Measurements from ENCODE around the gene RETREG2.

Gene RETREG2

GRCh38 chr2:219230059-219230540, 52.0 kb downstream of the RETREG2 start:
- ATAC-seq, result peak; percentile 45
- TF ChIP-seq RARB (CRISPR knock-in tag; IDR thresholded peaks at IDR 0.05) (no peak), PPARA (CRISPR knock-in tag; IDR thresholded peaks at IDR 0.05; ENCODE audit: borderline replicate concordance) (no peak), ZC3H10 (CRISPR knock-in tag; IDR thresholded peaks at IDR 0.05) (no peak), TOX (CRISPR knock-in tag; IDR thresholded peaks at IDR 0.05; ENCODE audit: borderline replicate concordance) (no peak), TCF4 (CRISPR knock-in tag; IDR thresholded peaks at IDR 0.05; ENCODE audit: borderline replicate concordance) (no peak), ARNTL (CRISPR knock-in tag; IDR thresholded peaks at IDR 0.05; ENCODE audit: borderline replicate concordance, low read depth) (no peak)
- TF ChIP-seq, protein P1, sequence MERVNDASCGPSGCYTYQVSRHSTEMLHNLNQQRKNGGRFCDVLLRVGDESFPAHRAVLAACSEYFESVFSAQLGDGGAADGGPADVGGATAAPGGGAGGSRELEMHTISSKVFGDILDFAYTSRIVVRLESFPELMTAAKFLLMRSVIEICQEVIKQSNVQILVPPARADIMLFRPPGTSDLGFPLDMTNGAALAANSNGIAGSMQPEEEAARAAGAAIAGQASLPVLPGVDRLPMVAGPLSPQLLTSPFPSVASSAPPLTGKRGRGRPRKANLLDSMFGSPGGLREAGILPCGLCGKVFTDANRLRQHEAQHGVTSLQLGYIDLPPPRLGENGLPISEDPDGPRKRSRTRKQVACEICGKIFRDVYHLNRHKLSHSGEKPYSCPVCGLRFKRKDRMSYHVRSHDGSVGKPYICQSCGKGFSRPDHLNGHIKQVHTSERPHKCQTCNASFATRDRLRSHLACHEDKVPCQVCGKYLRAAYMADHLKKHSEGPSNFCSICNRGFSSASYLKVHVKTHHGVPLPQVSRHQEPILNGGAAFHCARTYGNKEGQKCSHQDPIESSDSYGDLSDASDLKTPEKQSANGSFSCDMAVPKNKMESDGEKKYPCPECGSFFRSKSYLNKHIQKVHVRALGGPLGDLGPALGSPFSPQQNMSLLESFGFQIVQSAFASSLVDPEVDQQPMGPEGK (CRISPR knock-in tag; IDR thresholded peaks at IDR 0.05; ENCODE audit: borderline replicate concordance), result no peak
- TF ChIP-seq, protein P2, sequence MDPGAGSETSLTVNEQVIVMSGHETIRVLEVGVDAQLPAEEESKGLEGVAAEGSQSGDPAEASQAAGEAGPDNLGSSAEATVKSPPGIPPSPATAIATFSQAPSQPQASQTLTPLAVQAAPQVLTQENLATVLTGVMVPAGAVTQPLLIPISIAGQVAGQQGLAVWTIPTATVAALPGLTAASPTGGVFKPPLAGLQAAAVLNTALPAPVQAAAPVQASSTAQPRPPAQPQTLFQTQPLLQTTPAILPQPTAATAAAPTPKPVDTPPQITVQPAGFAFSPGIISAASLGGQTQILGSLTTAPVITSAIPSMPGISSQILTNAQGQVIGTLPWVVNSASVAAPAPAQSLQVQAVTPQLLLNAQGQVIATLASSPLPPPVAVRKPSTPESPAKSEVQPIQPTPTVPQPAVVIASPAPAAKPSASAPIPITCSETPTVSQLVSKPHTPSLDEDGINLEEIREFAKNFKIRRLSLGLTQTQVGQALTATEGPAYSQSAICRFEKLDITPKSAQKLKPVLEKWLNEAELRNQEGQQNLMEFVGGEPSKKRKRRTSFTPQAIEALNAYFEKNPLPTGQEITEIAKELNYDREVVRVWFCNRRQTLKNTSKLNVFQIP (CRISPR knock-in tag; IDR thresholded peaks at IDR 0.05; ENCODE audit: borderline replicate concordance, low read depth), result no peak

DNA sequence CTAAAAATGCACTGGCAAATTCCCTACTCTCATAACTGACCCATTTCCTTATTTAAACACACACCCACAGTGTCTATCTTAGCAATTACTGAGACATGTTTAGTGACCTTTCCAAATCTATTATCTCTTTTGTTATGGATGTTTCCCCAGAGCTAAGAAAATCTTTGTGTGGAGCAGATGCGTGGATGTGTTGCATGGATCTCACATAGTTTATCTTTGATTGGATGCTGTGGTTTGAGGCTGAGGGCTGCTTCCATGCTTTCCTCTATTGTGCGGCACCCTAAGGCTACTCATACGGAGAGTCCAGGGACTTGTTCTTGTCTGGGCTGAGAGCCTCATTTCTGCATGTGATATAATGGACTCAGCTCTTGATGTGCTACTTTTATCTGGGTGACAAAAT, 56.3 kb downstream of the RETREG2 start:
- TF ChIP-seq SNAI2 (CRISPR knock-in tag; IDR thresholded peaks at IDR 0.05) (no peak), TOX (CRISPR knock-in tag; IDR thresholded peaks at IDR 0.05; ENCODE audit: borderline replicate concordance) (no peak), ZNF8 (CRISPR knock-in tag; IDR thresholded peaks at IDR 0.05) (no peak), GLIS3 (CRISPR knock-in tag; IDR thresholded peaks at IDR 0.05) (no peak), RARB (CRISPR knock-in tag; IDR thresholded peaks at IDR 0.05) (no peak), ESRRG (CRISPR knock-in tag; IDR thresholded peaks at IDR 0.05) (no peak), ZNF70 (CRISPR knock-in tag; IDR thresholded peaks at IDR 0.05) (no peak), ZC3H10 (CRISPR knock-in tag; IDR thresholded peaks at IDR 0.05) (no peak), ZNF565 (CRISPR knock-in tag; conservative IDR thresholded peaks at IDR 0.05; ENCODE audit: low read depth) (no peak), CSRNP3 (CRISPR knock-in tag; IDR thresholded peaks at IDR 0.05) (no peak), BACH2 (CRISPR knock-in tag; IDR thresholded peaks at IDR 0.05; ENCODE audit: borderline replicate concordance) (no peak)
- TF ChIP-seq, protein P3, sequence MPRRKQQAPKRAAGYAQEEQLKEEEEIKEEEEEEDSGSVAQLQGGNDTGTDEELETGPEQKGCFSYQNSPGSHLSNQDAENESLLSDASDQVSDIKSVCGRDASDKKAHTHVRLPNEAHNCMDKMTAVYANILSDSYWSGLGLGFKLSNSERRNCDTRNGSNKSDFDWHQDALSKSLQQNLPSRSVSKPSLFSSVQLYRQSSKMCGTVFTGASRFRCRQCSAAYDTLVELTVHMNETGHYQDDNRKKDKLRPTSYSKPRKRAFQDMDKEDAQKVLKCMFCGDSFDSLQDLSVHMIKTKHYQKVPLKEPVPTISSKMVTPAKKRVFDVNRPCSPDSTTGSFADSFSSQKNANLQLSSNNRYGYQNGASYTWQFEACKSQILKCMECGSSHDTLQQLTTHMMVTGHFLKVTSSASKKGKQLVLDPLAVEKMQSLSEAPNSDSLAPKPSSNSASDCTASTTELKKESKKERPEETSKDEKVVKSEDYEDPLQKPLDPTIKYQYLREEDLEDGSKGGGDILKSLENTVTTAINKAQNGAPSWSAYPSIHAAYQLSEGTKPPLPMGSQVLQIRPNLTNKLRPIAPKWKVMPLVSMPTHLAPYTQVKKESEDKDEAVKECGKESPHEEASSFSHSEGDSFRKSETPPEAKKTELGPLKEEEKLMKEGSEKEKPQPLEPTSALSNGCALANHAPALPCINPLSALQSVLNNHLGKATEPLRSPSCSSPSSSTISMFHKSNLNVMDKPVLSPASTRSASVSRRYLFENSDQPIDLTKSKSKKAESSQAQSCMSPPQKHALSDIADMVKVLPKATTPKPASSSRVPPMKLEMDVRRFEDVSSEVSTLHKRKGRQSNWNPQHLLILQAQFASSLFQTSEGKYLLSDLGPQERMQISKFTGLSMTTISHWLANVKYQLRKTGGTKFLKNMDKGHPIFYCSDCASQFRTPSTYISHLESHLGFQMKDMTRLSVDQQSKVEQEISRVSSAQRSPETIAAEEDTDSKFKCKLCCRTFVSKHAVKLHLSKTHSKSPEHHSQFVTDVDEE (CRISPR knock-in tag; IDR thresholded peaks at IDR 0.05), result no peak
- no peak for ATAC-seq

All from SK-N-SH treated with all-trans-retinoic acid at 6 μM for 48 hours (cell line).